HCT116 (cell line): ENCODE results near the gene GSK3A. TPM values are rescaled to one million over a fixed set of nuclear protein-coding genes. Genes with fewer than 3 reads are reported as not detected.

Experiments
- ATAC-seq: fragments of 200-7000 bp; cut with Tn5 transposase; 2 replicates; pipeline ENCODE4 v1.9.1; 2020; ENCODE audit warnings: mild to moderate bottlenecking, moderate library complexity
- BruUV-seq: library from RNA; stranded (reverse); fragments of 400-500 nt; replicated peaks from 2 replicates; lab custom pipeline; 2021; lab: Mats Ljungman, UMichigan
- CTCF ChIA-PET: fragments of 300-600 bp; sonication (Branson Sonifier 250); formaldehyde crosslinking; loops from one replicate; lab custom pipeline; 2021; ENCODE audit warnings: antibody characterized with exemption; lab: Charles Lee
- POLR2A ChIA-PET: fragments of 300-600, 350-600 bp; sonication (Branson Sonifier 250); formaldehyde crosslinking; loops from one replicate; lab custom pipeline; 2021; ENCODE audit warnings: antibody characterized with exemption; lab: Charles Lee
- RAD21 ChIA-PET, 2 experiments: fragments of 300-600 bp; sonication (Branson Sonifier 250); formaldehyde crosslinking; loops; one replicate each; lab custom pipeline; 2023; ENCODE audit warnings: low total read pairs in 2 of 2; ENCODE audit not compliant: uncharacterized antibody in 2 of 2, unreplicated experiment in 2 of 2, low non-redundant PET in 1 of 2; lab: Charles Lee
- DNase-seq: peaks from one replicate; pipeline ENCODE4 v3.0.0-alpha.2; 2010; ENCODE audit warnings: low read depth, low spot score
- H2AFZ ChIP-seq: fragments of 200-600 bp; shearing (Covaris generic), sonication (generic); 2 replicates; pipeline ENCODE4 v1.6.1; 2017; ENCODE audit warnings: low read depth, mixed run types, mixed read lengths, antibody characterized with exemption, low read length; ENCODE audit not compliant: poor library complexity, severe bottlenecking
- H3K27ac ChIP-seq: 2 replicates; pipeline ENCODE4 v1.5.1; 2012; ENCODE audit warnings: low read depth, low read length
- H3K27me3 ChIP-seq: fragments of 200-600 bp; sonication (generic); 2 replicates; pipeline ENCODE4 v1.6.1; 2016; ENCODE audit warnings: mixed run types, low read length, mixed read lengths; ENCODE audit not compliant: insufficient read depth
- H3K36me3 ChIP-seq, 2 experiments: fragments of 200-500 bp in 1 of 2; fragments of 200-600 bp in 1 of 2; sonication (Bioruptor generic) in 1 of 2; sonication (generic) in 1 of 2; 2 replicates each; pipeline versions ENCODE4 v1.5.1 to v1.6.1; 2014 to 2016; ENCODE audit warnings: low read length in 2 of 2, inconsistent platforms in 1 of 2, mixed read lengths in 1 of 2, mixed run types in 1 of 2; ENCODE audit not compliant: insufficient read depth in 2 of 2, control insufficient read depth in 1 of 2
- H3K4me1 ChIP-seq, 2 experiments: fragments of 200-600 bp in 1 of 2; sonication (generic) in 1 of 2; 2 replicates each; pipeline versions ENCODE4 v1.5.1 to v1.6.1; 2012 to 2017; ENCODE audit warnings: low read length in 2 of 2, inconsistent platforms in 1 of 2, mild to moderate bottlenecking in 1 of 2, mixed read lengths in 1 of 2, mixed run types in 1 of 2, moderate library complexity in 1 of 2; ENCODE audit not compliant: insufficient read depth in 2 of 2, control insufficient read depth in 1 of 2
- H3K4me2 ChIP-seq: fragments of 200-600 bp; sonication (generic); 2 replicates; pipeline ENCODE4 v1.6.1; 2017; ENCODE audit warnings: mixed run types, low read length, mixed read lengths
- H3K4me3 ChIP-seq, 2 experiments: fragments of 200-600 bp in 1 of 2; sonication (generic) in 1 of 2; replicated peaks in 1 of 2; 2 replicates each; pipeline ENCODE4 v1.5.1; 2011 to 2016; ENCODE audit warnings: low read length in 2 of 2, control low read depth in 1 of 2, low read depth in 1 of 2, mild to moderate bottlenecking in 1 of 2, mixed read lengths in 1 of 2, mixed run types in 1 of 2
- H3K79me2 ChIP-seq: fragments of 200-600 bp; sonication (generic); 2 replicates; pipeline ENCODE4 v1.6.1; 2017; ENCODE audit warnings: mild to moderate bottlenecking, mixed run types, low read length, moderate library complexity, mixed read lengths; ENCODE audit not compliant: insufficient read depth
- H3K9ac ChIP-seq: fragments of 200-600 bp; sonication (generic); 2 replicates; pipeline ENCODE4 v1.6.1; 2016; ENCODE audit warnings: low read length, mixed read lengths
- H3K9me2 ChIP-seq: fragments of 200-600 bp; sonication (generic), shearing (Covaris generic); 2 replicates; pipeline ENCODE4 v1.6.1; 2017; ENCODE audit warnings: mixed run types, mild to moderate bottlenecking, moderate library complexity; ENCODE audit not compliant: insufficient read depth
- H3K9me3 ChIP-seq, 2 experiments: fragments of 200-500 bp in 1 of 2; fragments of 200-600 bp in 1 of 2; sonication (Bioruptor generic) in 1 of 2; sonication (generic) in 1 of 2; 2 replicates each; pipeline ENCODE4 v1.6.1; 2014 to 2017; ENCODE audit warnings: low read length in 2 of 2, mixed read lengths in 2 of 2, inconsistent platforms in 1 of 2, low read depth in 1 of 2, mild to moderate bottlenecking in 1 of 2, mixed run types in 1 of 2, moderate library complexity in 1 of 2; ENCODE audit not compliant: control insufficient read depth in 1 of 2, insufficient read depth in 1 of 2
- H4K20me1 ChIP-seq: fragments of 200-600 bp; sonication (generic), shearing (Covaris generic); 2 replicates; pipeline ENCODE4 v1.6.1; 2017; ENCODE audit warnings: mixed run types, mild to moderate bottlenecking, moderate library complexity; ENCODE audit not compliant: insufficient read depth
- EGR1 ChIP-seq: IDR thresholded peaks from 2 replicates; pipeline ENCODE4 v1.6.1; 2012; ENCODE audit warnings: low read depth
- FOSL1 ChIP-seq: IDR thresholded peaks from 2 replicates; pipeline ENCODE4 v1.6.1; 2012; ENCODE audit warnings: low read depth
- JUND ChIP-seq: IDR thresholded peaks from 2 replicates; pipeline ENCODE4 v1.6.1; 2012
- POLR2AphosphoS5 ChIP-seq: IDR thresholded peaks from 2 replicates; pipeline ENCODE4 v1.6.1; 2011; ENCODE audit warnings: mild to moderate bottlenecking, low read depth, low read length, moderate library complexity
- SP1 ChIP-seq: IDR thresholded peaks from 2 replicates; pipeline ENCODE4 v1.6.1; 2012; ENCODE audit warnings: low read depth
- TCF7L2 ChIP-seq: IDR thresholded peaks from 2 replicates; pipeline ENCODE4 v1.7.0; 2011; ENCODE audit warnings: borderline replicate concordance, inconsistent platforms; ENCODE audit not compliant: insufficient read depth, insufficient read length; ENCODE audit errors: extremely low read depth
- intact Hi-C: fragments of 100-400 bp; cut with micrococcal nuclease; formaldehyde crosslinking; loops from 2 replicates; pipeline ENCODE4 v1.10.0; 2022
- total RNA-seq: library from RNA; stranded (reverse); gene quantifications from one replicate; pipeline ENCODE4 v1.2.1, GENCODE V29; 2021; ENCODE audit not compliant: unreplicated experiment
- TF ChIP-seq, protein P1 (sequence below): IDR thresholded peaks from 2 replicates; pipeline ENCODE4 v1.6.1; 2012

GSK3A gene
- total RNA-seq, 1 experiment from 2014 or later = 57.2 TPM

DNA sequence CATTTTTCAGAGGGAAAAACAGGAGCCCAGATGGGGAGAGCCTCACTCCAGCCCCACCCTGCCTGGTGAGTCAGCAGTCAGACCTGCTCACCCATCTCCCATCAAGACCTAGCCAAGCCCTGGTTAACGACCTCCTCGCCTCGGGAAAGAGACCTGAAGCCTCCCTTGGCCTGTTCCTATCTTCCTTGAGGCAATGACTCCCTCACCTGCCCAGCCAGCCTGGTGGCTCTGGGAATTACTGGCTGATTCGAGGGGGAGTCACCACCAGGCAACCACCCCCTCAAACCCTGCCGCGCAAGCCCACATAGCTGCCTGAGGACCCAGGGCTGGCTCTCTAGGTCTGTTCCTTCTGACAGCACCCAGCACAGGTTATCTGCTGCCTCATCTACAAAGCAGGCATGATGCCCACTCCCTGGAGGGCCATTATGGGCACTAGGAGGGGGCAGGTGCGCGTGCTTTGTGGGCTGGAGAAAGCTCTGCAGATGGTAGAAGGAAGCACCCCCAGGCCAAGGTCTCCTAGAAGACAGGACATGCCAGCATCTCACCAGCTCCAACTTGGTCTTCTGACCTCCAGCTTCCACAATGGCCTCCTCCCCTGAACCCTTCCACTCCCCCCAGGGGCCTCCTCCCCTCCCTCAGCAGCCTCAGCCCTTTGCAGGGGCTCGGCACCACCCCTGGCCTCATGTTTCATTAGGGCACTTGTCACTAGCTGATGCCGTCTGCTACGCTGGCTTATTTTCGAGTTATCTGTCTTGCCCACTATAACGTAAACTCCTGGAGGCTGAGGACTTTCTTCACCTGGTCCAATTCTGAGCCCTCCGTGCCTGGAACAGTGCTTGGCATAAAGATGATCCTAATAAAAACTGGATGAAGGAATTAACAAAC is 35.3 kb downstream of the GSK3A start:
- H3K4me1 ChIP-seq = peaks cover 11 to 38% of the 10 kb centered on the region in 2 experiments
- POLR2A ChIA-PET = interaction anchor here (0.7 to 1.2 kb wide), 3 partner anchors 10 to 28 kb away, joined by 3 to 5 read pairs (median 4); no protein-coding TSS in a partner anchor
- H3K9ac ChIP-seq = peak overlapping the region; percentile 31
- peak overlapping the region; percentile 78 for H3K4me2 ChIP-seq
- peaks cover 89% of the 10 kb centered on the region for H3K79me2 ChIP-seq
- RAD21 ChIA-PET = no interaction called here
- peak; percentile 68 for ATAC-seq
- peak overlapping the region; percentile 62 for H3K27ac ChIP-seq
- H3K9me3 ChIP-seq = no peaks in the 10 kb centered on the region
- peaks cover 40 to 64% of the 10 kb centered on the region in 2 experiments for H3K36me3 ChIP-seq
- intact Hi-C loops = no loop called here
- DNase-seq = no peak
- CTCF ChIA-PET = no interaction called here
- no peak overlapping the region for H2AFZ ChIP-seq
- H3K9me2 ChIP-seq = no peaks in the 10 kb centered on the region
- H3K27me3 ChIP-seq = no peaks in the 10 kb centered on the region
- no TSS peak for BruUV-seq
- H3K4me3 ChIP-seq = peak overlapping the region in 1 of 2 experiments; percentile 37; a peak in 1 of 4 replicates
- TF ChIP-seq SP1 = no peak
- TF ChIP-seq JUND = peak; percentile 42; the same call in 1 of the 2 replicates
- no peaks in the 10 kb centered on the region for H4K20me1 ChIP-seq

DNA sequence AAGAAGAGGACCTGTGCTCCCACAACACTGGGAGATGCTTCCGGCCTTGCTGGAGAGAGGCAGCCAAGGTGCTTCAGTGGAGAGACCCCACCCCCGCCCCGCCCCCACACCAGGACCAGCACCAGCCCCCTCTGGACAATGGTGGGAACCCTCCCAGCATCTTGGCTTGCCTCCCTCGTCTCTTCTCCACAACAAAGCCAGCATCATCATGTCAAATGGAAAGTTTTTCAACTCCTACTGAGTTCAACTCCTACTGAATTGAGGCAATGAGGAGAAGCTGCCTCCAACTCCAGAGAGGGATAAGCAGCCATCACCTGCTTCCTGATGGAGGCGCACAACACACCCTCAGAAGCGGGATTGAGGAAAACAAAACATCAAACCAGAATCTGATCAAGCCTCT is 37.7 kb downstream of the GSK3A start:
- Histone ChIP-seq H3K27me3 (no peaks in the 10 kb centered on the region), H3K36me3 (peaks cover 28 to 64% of the 10 kb centered on the region in 2 experiments), H3K4me2 (no peak overlapping the region), H3K9me2 (no peaks in the 10 kb centered on the region), H3K9me3 (no peaks in the 10 kb centered on the region), H3K79me2 (peaks cover 92% of the 10 kb centered on the region), H3K4me1 (peaks cover 11 to 51% of the 10 kb centered on the region in 2 experiments), H3K9ac (no peak overlapping the region), H3K27ac (no peak overlapping the region), H4K20me1 (0 out of 2 replicates have a peak, but pooled peaks cover 6% of the 10 kb centered on the region), H2AFZ (no peak overlapping the region), H3K4me3 (no peak overlapping the region)
- ATAC-seq = no peak
- TF ChIP-seq FOSL1 (no peak), TCF7L2 (no peak), EGR1 (no peak), POLR2AphosphoS5 (no peak)
- TF ChIP-seq, protein P1, sequence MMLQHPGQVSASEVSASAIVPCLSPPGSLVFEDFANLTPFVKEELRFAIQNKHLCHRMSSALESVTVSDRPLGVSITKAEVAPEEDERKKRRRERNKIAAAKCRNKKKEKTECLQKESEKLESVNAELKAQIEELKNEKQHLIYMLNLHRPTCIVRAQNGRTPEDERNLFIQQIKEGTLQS = no peak
- no peak for DNase-seq
- no TSS peak for BruUV-seq
- RAD21 ChIA-PET = no interaction called here
- CTCF ChIA-PET = no interaction called here
- intact Hi-C loops = no loop called here
- POLR2A ChIA-PET = no interaction called here
